H1 (cell line): Measurements from ENCODE around the gene SRMS.

Experiments
- ATF2 ChIP-seq: IDR thresholded peaks from 2 replicates; pipeline ENCODE4 v1.6.1; 2012; ENCODE audit warnings: low read length, inconsistent platforms
- CTCF ChIP-seq, 3 experiments: IDR thresholded peaks; 1 replicate in 2 of 3; 2 replicates in 1 of 3; pipeline versions ENCODE4 v1.5.1 to v1.6.1; 2011; ENCODE audit warnings: low read length in 3 of 3, mild to moderate bottlenecking in 3 of 3, inconsistent platforms in 2 of 3, low read depth in 1 of 3, moderate library complexity in 1 of 3; ENCODE audit not compliant: insufficient read depth in 1 of 3; ENCODE audit errors: control extremely low read depth in 1 of 3
- EGR1 ChIP-seq: IDR thresholded peaks from 2 replicates; pipeline ENCODE4 v1.6.1; 2011; ENCODE audit warnings: low read depth, low read length, borderline replicate concordance
- EP300 ChIP-seq, 2 experiments: IDR thresholded peaks; 1 replicate in 1 of 2; 2 replicates in 1 of 2; pipeline ENCODE4 v1.6.1; 2011 to 2012; ENCODE audit warnings: low read depth in 2 of 2, low read length in 2 of 2, mild to moderate bottlenecking in 2 of 2, borderline replicate concordance in 1 of 2, inconsistent platforms in 1 of 2, moderate library complexity in 1 of 2
- EZH2 ChIP-seq: fragments of 200-600 bp; sonication (generic); IDR thresholded peaks from 2 replicates; pipeline ENCODE4 v1.7.1; 2012; ENCODE audit warnings: low read depth, mild to moderate bottlenecking, moderate library complexity, low read length, inconsistent platforms; ENCODE audit not compliant: severe bottlenecking
- GABPA ChIP-seq: IDR thresholded peaks from 2 replicates; pipeline ENCODE4 v1.6.1; 2011; ENCODE audit warnings: mild to moderate bottlenecking, low read length, moderate library complexity, borderline replicate concordance; ENCODE audit not compliant: insufficient read depth
- HDAC2 ChIP-seq, 2 experiments: fragments of 300-600 bp in 1 of 2; sonication (generic) in 1 of 2; IDR thresholded peaks; 2 replicates each; pipeline ENCODE4 v1.6.1; 2011 to 2012; ENCODE audit warnings: low read depth in 2 of 2, low read length in 2 of 2, mild to moderate bottlenecking in 2 of 2, moderate library complexity in 2 of 2, borderline replicate concordance in 1 of 2, inconsistent platforms in 1 of 2
- KDM5A ChIP-seq: fragments of 200-600 bp; IDR thresholded peaks from 2 replicates; pipeline ENCODE4 v1.7.1; 2012; ENCODE audit warnings: mild to moderate bottlenecking, low read length, inconsistent platforms, mixed read lengths
- NRF1 ChIP-seq: IDR thresholded peaks from 2 replicates; pipeline ENCODE4 v1.6.1; 2011; ENCODE audit warnings: mild to moderate bottlenecking, low read depth, low read length, improper control_type of control experiment
- POLR2A ChIP-seq, 2 experiments: IDR thresholded peaks; 1 replicate in 1 of 2; 2 replicates in 1 of 2; pipeline ENCODE4 v1.6.1; 2011; ENCODE audit warnings: low read depth in 2 of 2, low read length in 2 of 2, mild to moderate bottlenecking in 2 of 2; ENCODE audit errors: control extremely low read depth in 1 of 2
- POLR2AphosphoS5 ChIP-seq: IDR thresholded peaks from 2 replicates; pipeline ENCODE4 v1.6.1; 2011; ENCODE audit warnings: low read depth, low read length
- RFX5 ChIP-seq: IDR thresholded peaks from 2 replicates; pipeline ENCODE4 v1.6.1; 2011; ENCODE audit warnings: low read depth, low read length, improper control_type of control experiment, borderline replicate concordance
- TEAD4 ChIP-seq: IDR thresholded peaks from 2 replicates; pipeline ENCODE4 v1.6.1; 2012; ENCODE audit warnings: low read depth, low read length, inconsistent platforms, mixed read lengths

GRCh38 chr20:63549679-63550282, 2.2 kb upstream of the SRMS start:
- TF ChIP-seq GABPA (no peak), EZH2 (no peak), CTCF (IDR thresholded peaks at IDR 0.05; ENCODE audit: control extremely low read depth in 1 of 3, insufficient read depth in 1 of 3, low read depth in 1 of 3, low read length in 3 of 3) (no peak), TEAD4 (no peak), RFX5 (no peak), POLR2AphosphoS5 (no peak), EGR1 (no peak), HDAC2 (IDR thresholded peaks at IDR 0.05; ENCODE audit: borderline replicate concordance in 1 of 2, low read depth in 2 of 2, low read length in 2 of 2) (no peak), KDM5A (no peak), EP300 (IDR thresholded peaks at IDR 0.05; ENCODE audit: borderline replicate concordance in 1 of 2, low read depth in 2 of 2, low read length in 2 of 2) (no peak), POLR2A (IDR thresholded peaks at IDR 0.05; ENCODE audit: control extremely low read depth in 1 of 2, low read depth in 2 of 2, low read length in 2 of 2) (no peak), NRF1 (no peak), ATF2 (no peak)
